H9 (cell line): ENCODE results near the gene RUFY2. TPM values are rescaled to one million over a fixed set of nuclear protein-coding genes. Genes with fewer than 3 reads are reported as not detected.

Experiments
- DNase-seq: peaks from one replicate; pipeline ENCODE4 v3.0.0-alpha.2; 2017
- H2AFZ ChIP-seq: one replicate; pipeline ENCODE4 v1.6.1; 2013; ENCODE audit warnings: mild to moderate bottlenecking, low read length, control low read depth, moderate library complexity
- H2AK5ac ChIP-seq: 2 replicates; pipeline ENCODE4 v1.6.1; 2013; ENCODE audit warnings: low read length, control low read depth, mixed read lengths; ENCODE audit not compliant: insufficient read length
- H2BK120ac ChIP-seq: one replicate; pipeline ENCODE4 v1.6.1; 2013; ENCODE audit warnings: low read depth, mild to moderate bottlenecking, low read length, control low read depth, inconsistent platforms; ENCODE audit not compliant: poor library complexity, severe bottlenecking
- H2BK12ac ChIP-seq: 2 replicates; pipeline ENCODE4 v1.6.1; 2013; ENCODE audit warnings: low read length, control low read depth, mixed read lengths, low read depth; ENCODE audit not compliant: insufficient read length
- H2BK15ac ChIP-seq: 2 replicates; pipeline ENCODE4 v1.6.1; 2013; ENCODE audit warnings: low read depth, low read length, control low read depth
- H2BK20ac ChIP-seq: one replicate; pipeline ENCODE4 v1.6.1; 2013; ENCODE audit warnings: low read depth, mild to moderate bottlenecking, low read length, control low read depth, inconsistent platforms; ENCODE audit not compliant: poor library complexity, severe bottlenecking
- H2BK5ac ChIP-seq: 2 replicates; pipeline ENCODE4 v1.6.1; 2013; ENCODE audit warnings: low read length, control low read depth, mixed read lengths; ENCODE audit not compliant: insufficient read length
- H3K14ac ChIP-seq: 2 replicates; pipeline ENCODE4 v1.6.1; 2013; ENCODE audit warnings: low read length, control low read depth; ENCODE audit not compliant: insufficient read depth
- H3K18ac ChIP-seq: 2 replicates; pipeline ENCODE4 v1.6.1; 2013; ENCODE audit warnings: low read depth, mild to moderate bottlenecking, mixed read lengths, low read length, control low read depth; ENCODE audit not compliant: insufficient read length
- H3K23ac ChIP-seq: 2 replicates; pipeline ENCODE4 v1.6.1; 2013; ENCODE audit warnings: low read length, control low read depth, mixed read lengths, low read depth; ENCODE audit not compliant: insufficient read length
- H3K23me2 ChIP-seq: 2 replicates; pipeline ENCODE4 v1.6.1; 2013; ENCODE audit warnings: low read depth, mild to moderate bottlenecking, mixed read lengths, low read length, control low read depth; ENCODE audit not compliant: insufficient read length, poor library complexity, severe bottlenecking
- H3K27ac ChIP-seq: 2 replicates; pipeline ENCODE4 v1.5.1; 2013; ENCODE audit warnings: low read length, control low read depth, mixed read lengths, low read depth; ENCODE audit not compliant: insufficient read length
- H3K27me3 ChIP-seq: 2 replicates; pipeline ENCODE4 v1.6.1; 2013; ENCODE audit warnings: low read length, control low read depth, inconsistent platforms; ENCODE audit not compliant: insufficient read depth
- H3K4ac ChIP-seq: 2 replicates; pipeline ENCODE4 v1.6.1; 2013; ENCODE audit warnings: low read depth, mild to moderate bottlenecking, control low read depth, inconsistent platforms, low read length, moderate library complexity
- H3K4me1 ChIP-seq: 2 replicates; pipeline ENCODE4 v1.6.1; 2013; ENCODE audit warnings: low read length, control low read depth, inconsistent platforms; ENCODE audit not compliant: insufficient read depth
- H3K4me2 ChIP-seq: 2 replicates; pipeline ENCODE4 v1.6.1; 2013; ENCODE audit warnings: low read length, control low read depth, mixed read lengths; ENCODE audit not compliant: insufficient read length, insufficient read depth
- H3K56ac ChIP-seq: 2 replicates; pipeline ENCODE4 v1.6.1; 2013; ENCODE audit warnings: low read depth, mild to moderate bottlenecking, mixed read lengths, low read length, control low read depth; ENCODE audit not compliant: insufficient read length
- H3K79me1 ChIP-seq: 2 replicates; pipeline ENCODE4 v1.6.1; 2013; ENCODE audit warnings: low read depth, mild to moderate bottlenecking, moderate library complexity, low read length, control low read depth, inconsistent platforms; ENCODE audit not compliant: insufficient read depth, poor library complexity, severe bottlenecking
- H3K79me2 ChIP-seq: 2 replicates; pipeline ENCODE4 v1.6.1; 2013; ENCODE audit warnings: low read length, control low read depth, inconsistent platforms; ENCODE audit not compliant: insufficient read depth
- H3K9ac ChIP-seq: 2 replicates; pipeline ENCODE4 v1.6.1; 2013; ENCODE audit warnings: low read length, control low read depth, mixed read lengths; ENCODE audit not compliant: insufficient read length; ENCODE audit errors: extremely low read depth
- H3K9me3 ChIP-seq: one replicate; pipeline ENCODE4 v1.6.1; 2013; ENCODE audit warnings: low read depth, low read length, inconsistent platforms; ENCODE audit not compliant: control insufficient read depth
- H3T11ph ChIP-seq: one replicate; pipeline ENCODE4 v1.6.1; 2013; ENCODE audit warnings: mild to moderate bottlenecking, low read length, control low read depth, inconsistent platforms
- H4K20me1 ChIP-seq: one replicate; pipeline ENCODE4 v1.6.1; 2013; ENCODE audit not compliant: control insufficient read depth, insufficient read length, insufficient read depth
- H4K5ac ChIP-seq: 2 replicates; pipeline ENCODE4 v1.6.1; 2013; ENCODE audit warnings: low read depth, mild to moderate bottlenecking, mixed read lengths, low read length, control low read depth; ENCODE audit not compliant: insufficient read length
- H4K8ac ChIP-seq: replicated peaks from 2 replicates; pipeline ENCODE4 v1.6.1; 2013; ENCODE audit warnings: low read length, control low read depth, mixed read lengths, low read depth; ENCODE audit not compliant: insufficient read length
- H4K91ac ChIP-seq: 2 replicates; pipeline ENCODE4 v1.6.1; 2013; ENCODE audit warnings: low read depth, mild to moderate bottlenecking, moderate library complexity, mixed read lengths, low read length, control low read depth; ENCODE audit not compliant: insufficient read length
- H3K27ac Mint-ChIP-seq, 3 experiments: 2 replicates in 2 of 3; 3 replicates in 1 of 3; pipeline ENCODE4 v1.8.0; 2020 to 2021; ENCODE audit warnings: mixed read lengths in 3 of 3, mild to moderate bottlenecking in 1 of 3, moderate library complexity in 1 of 3
- H3K27me3 Mint-ChIP-seq: 2 replicates; pipeline ENCODE4 v1.8.0; 2021; ENCODE audit warnings: low read depth, mild to moderate bottlenecking, moderate library complexity, mixed read lengths
- H3K36me3 Mint-ChIP-seq, 3 experiments: 2 replicates in 2 of 3; 3 replicates in 1 of 3; pipeline ENCODE4 v1.8.0; 2020 to 2021; ENCODE audit warnings: low read depth in 3 of 3, mixed read lengths in 3 of 3; ENCODE audit not compliant: insufficient read depth in 1 of 3
- H3K4me1 Mint-ChIP-seq, 2 experiments: 2 replicates each; pipeline ENCODE4 v1.8.0; 2020; ENCODE audit warnings: mixed read lengths in 2 of 2
- H3K4me3 Mint-ChIP-seq, 2 experiments: 2 replicates in 1 of 2; 3 replicates in 1 of 2; pipeline ENCODE4 v1.8.0; 2020 to 2021; ENCODE audit warnings: mild to moderate bottlenecking in 2 of 2, mixed read lengths in 2 of 2, moderate library complexity in 1 of 2
- H3K9me3 Mint-ChIP-seq, 2 experiments: 2 replicates in 1 of 2; 3 replicates in 1 of 2; pipeline ENCODE4 v1.8.0; 2020; ENCODE audit warnings: mild to moderate bottlenecking in 2 of 2, mixed read lengths in 2 of 2, moderate library complexity in 1 of 2
- WGBS: extraction: QIAGEN DNeasy Blood & Tissue Kit; methylation state at CpG from one replicate; pipeline ENCODE4 v1.1.7; 2013; ENCODE audit warnings: missing lambda C conversion rate, low lambda C conversion rate, mixed read lengths; ENCODE audit not compliant: insufficient read length; ENCODE audit errors: extremely low coverage; 5-methylcytosine and 5-hydroxymethylcytosine counted together
- total RNA-seq: library from RNA; stranded (reverse); gene quantifications from 2 replicates; pipeline ENCODE4 v1.2.1, GENCODE V29; 2021
- TF ChIP-seq, protein P1 (sequence below): fragments of 200-600 bp; sonication (generic); conservative IDR thresholded peaks from 3 replicates; pipeline ENCODE4 v1.8.0; 2021; ENCODE audit warnings: antibody characterized with exemption, mild to moderate bottlenecking

The RUFY2 gene
- total RNA-seq, 1 experiment from 2014 or later: 14.1 TPM

DNA sequence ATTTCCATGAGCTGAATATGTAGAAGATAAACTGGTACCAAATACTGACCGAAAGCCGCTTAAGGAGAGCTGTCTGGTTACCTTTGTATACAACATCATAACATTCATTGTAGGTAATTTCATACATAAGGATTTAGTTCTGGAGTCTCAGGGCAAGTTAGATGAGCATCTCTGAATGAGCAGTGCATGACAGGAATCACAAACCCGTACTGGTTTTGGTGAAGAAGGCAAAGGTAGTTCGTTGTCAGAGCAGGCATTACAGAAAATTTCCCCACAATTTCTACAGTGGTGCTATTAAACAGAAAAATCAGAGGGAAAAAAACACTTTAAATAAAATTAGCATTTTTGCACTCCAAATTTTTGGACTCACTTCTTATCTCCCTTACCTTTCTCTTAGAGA lies 61.5 kb downstream of the RUFY2 start:
- TF ChIP-seq, protein P1, sequence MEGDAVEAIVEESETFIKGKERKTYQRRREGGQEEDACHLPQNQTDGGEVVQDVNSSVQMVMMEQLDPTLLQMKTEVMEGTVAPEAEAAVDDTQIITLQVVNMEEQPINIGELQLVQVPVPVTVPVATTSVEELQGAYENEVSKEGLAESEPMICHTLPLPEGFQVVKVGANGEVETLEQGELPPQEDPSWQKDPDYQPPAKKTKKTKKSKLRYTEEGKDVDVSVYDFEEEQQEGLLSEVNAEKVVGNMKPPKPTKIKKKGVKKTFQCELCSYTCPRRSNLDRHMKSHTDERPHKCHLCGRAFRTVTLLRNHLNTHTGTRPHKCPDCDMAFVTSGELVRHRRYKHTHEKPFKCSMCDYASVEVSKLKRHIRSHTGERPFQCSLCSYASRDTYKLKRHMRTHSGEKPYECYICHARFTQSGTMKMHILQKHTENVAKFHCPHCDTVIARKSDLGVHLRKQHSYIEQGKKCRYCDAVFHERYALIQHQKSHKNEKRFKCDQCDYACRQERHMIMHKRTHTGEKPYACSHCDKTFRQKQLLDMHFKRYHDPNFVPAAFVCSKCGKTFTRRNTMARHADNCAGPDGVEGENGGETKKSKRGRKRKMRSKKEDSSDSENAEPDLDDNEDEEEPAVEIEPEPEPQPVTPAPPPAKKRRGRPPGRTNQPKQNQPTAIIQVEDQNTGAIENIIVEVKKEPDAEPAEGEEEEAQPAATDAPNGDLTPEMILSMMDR: no peak
- no peak overlapping the region for H4K91ac ChIP-seq
- H3K27ac Mint-ChIP-seq: peak overlapping the region in 1 of 3 experiments; percentile 46; a peak in 2 of 7 replicates
- WGBS: no CpG with 5 or more reads among the region's 4 CpGs
- no peaks in the 10 kb centered on the region for H3K79me2 ChIP-seq
- H3K27ac ChIP-seq: no peak overlapping the region
- no peak overlapping the region for H3K56ac ChIP-seq
- no peak overlapping the region for H3K4ac ChIP-seq
- H2BK20ac ChIP-seq: no peak overlapping the region
- no peaks in the 10 kb centered on the region for H3K27me3 ChIP-seq
- no peak for DNase-seq
- H3K9me3 Mint-ChIP-seq: no peaks in the 10 kb centered on the region
- H3K27me3 Mint-ChIP-seq: no peaks in the 10 kb centered on the region
- H3K79me1 ChIP-seq: peaks cover under 1% of the 10 kb centered on the region
- no peak overlapping the region for H3K9ac ChIP-seq
- no peak overlapping the region for H2BK120ac ChIP-seq
- H3K4me3 Mint-ChIP-seq: no peak overlapping the region
- no peak overlapping the region for H3K4me2 ChIP-seq
- no peak overlapping the region for H3K18ac ChIP-seq
- H4K8ac ChIP-seq: no peak overlapping the region
- H2AK5ac ChIP-seq: no peak overlapping the region
- H2BK5ac ChIP-seq: no peak overlapping the region
- no peak overlapping the region for H3K14ac ChIP-seq
- H3K36me3 Mint-ChIP-seq: peaks cover 20 to 61% (median 42%) of the 10 kb centered on the region in 3 experiments; a peak in 6 of 7 replicates
- no peaks in the 10 kb centered on the region for H3K9me3 ChIP-seq
- H3K23me2 ChIP-seq: no peaks in the 10 kb centered on the region
- H4K5ac ChIP-seq: no peak overlapping the region
- H3K23ac ChIP-seq: no peak overlapping the region
- H3T11ph ChIP-seq: no peak overlapping the region
- H3K4me1 ChIP-seq: no peaks in the 10 kb centered on the region
- H2BK15ac ChIP-seq: no peak overlapping the region
- no peaks in the 10 kb centered on the region for H4K20me1 ChIP-seq
- peaks cover 6% of the 10 kb centered on the region in 2 experiments; a peak in 2 of 4 replicates for H3K4me1 Mint-ChIP-seq
- no peak overlapping the region for H2BK12ac ChIP-seq
- no peak overlapping the region for H2AFZ ChIP-seq
